Measurements from ENCODE around the gene EXOC4. TPM values are rescaled to one million over a fixed set of nuclear protein-coding genes. Genes with fewer than 3 reads are reported as not detected.

Gene EXOC4
- total and polyA plus RNA-seq, 2 of the 8 experiments (the other 6 are each of a cell fraction or from before 2014, with no cell fraction given): 27.0 to 67.3 TPM

- CTCF ChIA-PET (ENCODE audit: partially characterized antibody): no interaction called here
Measured at GRCh38 chr7:133679977-133680376, 427.1 kb downstream of the EXOC4 start.

More at GRCh38 chr7:133679977-133680376, 427.1 kb downstream of the EXOC4 start:
- no peaks in the 10 kb centered on the region for H3K9me3 ChIP-seq (ENCODE audit: insufficient read depth in 2 of 2, low read depth in 1 of 2, low read length in 1 of 2)
- no peak overlapping the region for H3K9ac ChIP-seq (replicated peaks in 1 of 4; ENCODE audit: extremely low read depth in 1 of 4, low read depth in 3 of 4, low read length in 3 of 4)
- H4K20me1 ChIP-seq (replicated peaks in 1 of 2; ENCODE audit: control insufficient read depth in 1 of 2, insufficient read depth in 2 of 2, low read length in 2 of 2): no peaks in the 10 kb centered on the region
- no peak overlapping the region for H2AFZ ChIP-seq (ENCODE audit: low read length)
- no peak overlapping the region for H2BK120ac ChIP-seq (replicated peaks; ENCODE audit: low read depth, low read length)
- H4K8ac ChIP-seq (ENCODE audit: extremely low read depth, insufficient read depth, low read length): no peak overlapping the region
- no peak overlapping the region for H4K91ac ChIP-seq (replicated peaks; ENCODE audit: insufficient read length, low read length)
- no peaks in the 10 kb centered on the region; the same call in 1 of the 2 replicates for H3K23me2 ChIP-seq (ENCODE audit: low read depth, low read length)
- POLR2A ChIA-PET (ENCODE audit: partially characterized antibody): no interaction called here
- H2BK12ac ChIP-seq (ENCODE audit: low read depth, low read length): no peak overlapping the region
- no peak overlapping the region for H3K27ac ChIP-seq (ENCODE audit: low read depth, low read length)
- peaks cover 0 to 6% (median 2%) of the 10 kb centered on the region in 4 experiments; a peak in 1 of 7 replicates for H3K4me1 ChIP-seq (replicated peaks in 1 of 4; ENCODE audit: control insufficient read depth in 3 of 4, insufficient read depth in 4 of 4, low read length in 3 of 4)
- no peak overlapping the region for H3K23ac ChIP-seq (ENCODE audit: insufficient read length)
- no peak overlapping the region for H3K4ac ChIP-seq (replicated peaks; ENCODE audit: insufficient read length, low read depth, low read length)
- no peak overlapping the region for H3K56ac ChIP-seq (replicated peaks; ENCODE audit: insufficient read length, low read depth, low read length)
- no peak overlapping the region for H3K14ac ChIP-seq (ENCODE audit: insufficient read length)
- TF ChIP-seq CHD1 (IDR thresholded peaks at IDR 0.05; ENCODE audit: low read depth, low read length): no peak
- no peak for TF ChIP-seq SAP30 (IDR thresholded peaks at IDR 0.05; ENCODE audit: insufficient read depth, insufficient replicate concordance, low read length)
- no peak for TF ChIP-seq SUZ12 (IDR thresholded peaks at IDR 0.05; ENCODE audit: low read length)
- TF ChIP-seq ZNF274 (IDR thresholded peaks at IDR 0.05; ENCODE audit: borderline replicate concordance, extremely low read depth, low read length): no peak
- H3K18ac ChIP-seq (ENCODE audit: extremely low read depth, low read length): no peak overlapping the region
- DNase-seq (ENCODE audit: low read depth in 1 of 2, low spot score in 2 of 2) (no peak), FAIRE-seq (no peak)
- no peak overlapping the region for H2BK20ac ChIP-seq (ENCODE audit: low read length)
- no peaks in the 10 kb centered on the region for H3K79me2 ChIP-seq (ENCODE audit: control insufficient read depth in 1 of 2, insufficient read depth in 2 of 2, low read length in 2 of 2)
- H3K4me3 ChIP-seq (ENCODE audit: extremely low read depth in 1 of 4, insufficient read depth in 2 of 4, low read depth in 3 of 4, low read length in 4 of 4): no peak overlapping the region
- no peaks in the 10 kb centered on the region for H3K79me1 ChIP-seq (ENCODE audit: low read depth, low read length)
- no peaks in the 10 kb centered on the region for H3K27me3 ChIP-seq (replicated peaks in 1 of 4; ENCODE audit: control insufficient read depth in 3 of 4, extremely low read depth in 1 of 4, insufficient read depth in 3 of 4, low read length in 3 of 4)
- H3K4me2 ChIP-seq (ENCODE audit: insufficient read depth in 1 of 2, low read depth in 2 of 2, low read length in 2 of 2): no peak overlapping the region
- H2BK5ac ChIP-seq (ENCODE audit: low read depth, low read length): no peak overlapping the region
- H2BK15ac ChIP-seq (ENCODE audit: low read length): no peak overlapping the region
- H4K5ac ChIP-seq (ENCODE audit: insufficient read length, low read depth, low read length): no peak overlapping the region
- H2AK5ac ChIP-seq (ENCODE audit: low read depth, low read length): no peak overlapping the region
- H3K36me3 ChIP-seq (ENCODE audit: control insufficient read depth in 2 of 4, insufficient read depth in 4 of 4, low read length in 3 of 4): no peaks in the 10 kb centered on the region
